Measurements from ENCODE around the gene ERMP1. TPM values are rescaled to one million over a fixed set of nuclear protein-coding genes. Genes with fewer than 3 reads are reported as not detected.

The ERMP1 gene
- total and polyA plus RNA-seq, 10 of the 15 experiments (the other 5 are each of a cell fraction or from before 2014, with no cell fraction given), result 2.4 to 42.1 (median 8.1) TPM

- Histone ChIP-seq H3K36me3 (ENCODE audit: control insufficient read depth in 2 of 2, insufficient read depth in 2 of 2, low read length in 1 of 2) (no peaks in the 10 kb centered on the region), H3K9me3 (replicated peaks; ENCODE audit: control insufficient read depth, insufficient read depth, low read length) (peaks cover 3% of the 10 kb centered on the region; the same call in 2 of the 3 replicates), H3K4me2 (ENCODE audit: control insufficient read depth, insufficient read depth) (no peak overlapping the region), H4K20me1 (ENCODE audit: control insufficient read depth, insufficient read depth) (no peaks in the 10 kb centered on the region), H3K4me1 (ENCODE audit: control insufficient read depth, insufficient read depth, low read length) (peaks cover 26% of the 10 kb centered on the region), H3K4me3 (no peak overlapping the region), H3K79me2 (ENCODE audit: control insufficient read depth, insufficient read depth, low read length) (no peaks in the 10 kb centered on the region), H2AFZ (ENCODE audit: control insufficient read depth, low read depth, low read length) (no peak overlapping the region; the same call in 1 of the 2 replicates), H3K27me3 (replicated peaks in 1 of 2; ENCODE audit: control insufficient read depth in 2 of 2, insufficient read depth in 2 of 2, low read length in 1 of 2) (no peaks in the 10 kb centered on the region), H3K9ac (ENCODE audit: control insufficient read depth, insufficient read depth, low read length) (no peak overlapping the region), H3K27ac (ENCODE audit: control insufficient read depth, insufficient read depth) (no peak overlapping the region)
- no TSS peak for BruUV-seq (replicated peaks)
- WGBS (ENCODE audit: insufficient coverage, insufficient replicate concordance, low lambda C conversion rate, missing lambda C conversion rate), result 71% methylated on average over 4 of the region's 4 CpGs
- RAD21 ChIA-PET (ENCODE audit: unreplicated experiment), result interaction anchor here (0.6 to 1.7 kb wide), 2 partner anchors 9 to 357 kb away, joined by 3 to 4 read pairs; no protein-coding TSS in a partner anchor
- no peak for DNase-seq (ENCODE audit: low read depth, low spot score)
- TF ChIP-seq SMAD1 (IDR thresholded peaks at IDR 0.05; ENCODE audit: low read depth, partially characterized antibody), result no peak
- no peak for TF ChIP-seq RUNX3 (IDR thresholded peaks at IDR 0.05; ENCODE audit: low read length)
- TF ChIP-seq E2F4 (IDR thresholded peaks at IDR 0.05; ENCODE audit: low read depth, low read length), result no peak
- no peak for TF ChIP-seq SREBF1 (IDR thresholded peaks at IDR 0.05; ENCODE audit: low read length)
- no peak for TF ChIP-seq BMI1 (IDR thresholded peaks at IDR 0.05; ENCODE audit: borderline replicate concordance)
- TF ChIP-seq HDAC6 (IDR thresholded peaks at IDR 0.05; ENCODE audit: unreplicated experiment), result no peak
- TF ChIP-seq MEF2A (IDR thresholded peaks at IDR 0.05; ENCODE audit: insufficient read depth, low read depth, low read length), result no peak
- TF ChIP-seq EED (IDR thresholded peaks at IDR 0.05; ENCODE audit: low read depth), result no peak
- no peak for TF ChIP-seq RFX5 (IDR thresholded peaks at IDR 0.05; ENCODE audit: low read depth, low read length)
- intact Hi-C loops (cut with micrococcal nuclease; ENCODE audit: unreplicated experiment) (loop anchor here (10.0 kb wide), 1 partner anchor 385 kb away; the partner anchor contains the start of gene CD274), in situ Hi-C loops (cut with MboI) (no loop called here)
- ATAC-seq, result no peak
- POLR2A ChIA-PET, result interaction anchor here (1.3 kb wide), 1 partner anchor 8 kb away, joined by 5 read pairs; no protein-coding TSS in a partner anchor
- FAIRE-seq, result no peak
- CTCF ChIA-PET, result interaction anchor here (1.0 kb wide), 1 partner anchor 15 kb away, joined by 3 read pairs; no protein-coding TSS in a partner anchor
- SMC1A ChIA-PET (ENCODE audit: uncharacterized antibody, unreplicated experiment), result interaction anchor here (1.6 kb wide), 1 partner anchor 9 kb away, joined by 3 read pairs; no protein-coding TSS in a partner anchor
Observed at GRCh38 chr9:5839572-5839902, 6.6 kb upstream of the ERMP1 start.

All from GM12878 (cell line).